GM18861 (cell line): ENCODE data around the gene ZACN.

Experiments
- ATAC-seq: cut with Tn5 transposase; IDR thresholded peaks from one replicate; pipeline ENCODE4 v1.9.1; 2021; ENCODE audit not compliant: unreplicated experiment

ZACN gene

GRCh38 chr17:76097716-76098295, 18.8 kb downstream of the ZACN start:
- ATAC-seq: no peak

- ATAC-seq: no peak
Measured at GRCh38 chr17:76102944-76103273, 23.9 kb downstream of the ZACN start.

GRCh38 chr17:76103274-76104139, 24.5 kb downstream of the ZACN start, which contains the start of gene EXOC7:
Gene EXOC7 (minus strand): TSS chr17:76103787. CDS start chr17:76103692, 95 bp downstream.
- peak; percentile 80 for ATAC-seq

GRCh38 chr17:76104140-76104895, 25.3 kb downstream of the ZACN start:
- no peak for ATAC-seq

- no peak for ATAC-seq
Measured at GRCh38 chr17:76104896-76105231, 25.9 kb downstream of the ZACN start.

- ATAC-seq: no peak
Measured at GRCh38 chr17:76106703-76107102, 27.7 kb downstream of the ZACN start.

- ATAC-seq: no peak
Measured at GRCh38 chr17:76107509-76107908, 28.5 kb downstream of the ZACN start.

GRCh38 chr17:76111956-76112355, 33.0 kb downstream of the ZACN start:
- no peak for ATAC-seq

GRCh38 chr17:76115138-76115754, 36.3 kb downstream of the ZACN start:
- ATAC-seq: no peak

GRCh38 chr17:76119409-76120371, 40.7 kb downstream of the ZACN start:
- no peak for ATAC-seq

GRCh38 chr17:76120658-76121008, 41.7 kb downstream of the ZACN start:
- ATAC-seq: no peak

- ATAC-seq: no peak
Measured at GRCh38 chr17:76121932-76122430, 43.0 kb downstream of the ZACN start.

- ATAC-seq: no peak
Measured at GRCh38 chr17:76122431-76123190, 43.6 kb downstream of the ZACN start.

- ATAC-seq: no peak
Measured at GRCh38 chr17:76123191-76123499, 44.2 kb downstream of the ZACN start.

- no peak for ATAC-seq
Measured at GRCh38 chr17:76123749-76124581, 45.0 kb downstream of the ZACN start.

- ATAC-seq: no peak
Measured at GRCh38 chr17:76124582-76125390, 45.8 kb downstream of the ZACN start.

GRCh38 chr17:76125391-76125675, 46.4 kb downstream of the ZACN start:
- ATAC-seq: no peak

- ATAC-seq: no peak
Measured at GRCh38 chr17:76125922-76126321, 46.9 kb downstream of the ZACN start.
